ENCODE results near the gene PRKD2.

GRCh38 chr19:46720503-46721239 lies 3.8 kb upstream of the PRKD2 start:
- TF ChIP-seq CTCF (IDR thresholded peaks at IDR 0.05) (no peak), POLR2A (IDR thresholded peaks at IDR 0.05) (no peak)

Data from esophagus squamous epithelium (tissue), 4 donors.